CD8-positive, alpha-beta memory T cell (primary cell): Measurements from ENCODE around the gene RBBP6. TPM values are rescaled to one million over a fixed set of nuclear protein-coding genes. Genes with fewer than 3 reads are reported as not detected.
A peak's percentile ranks its signal among the peaks of the same experiment; 100 is the strongest.

Source experiments
- CTCF ChIA-PET: fragments of 350-600 bp; sonication (Branson Sonifier 250); formaldehyde crosslinking; loops from one replicate; lab custom pipeline; 2021; ENCODE audit warnings: antibody characterized with exemption; lab: Charles Lee
- POLR2A ChIA-PET: fragments of 350-600 bp; sonication (Branson Sonifier 250); formaldehyde crosslinking; loops from one replicate; lab custom pipeline; 2021; ENCODE audit warnings: antibody characterized with exemption; lab: Charles Lee
- DNase-seq, 5 donors: peaks; one replicate each; pipeline versions ENCODE4 v3.0.0 to v3.0.0-alpha.2; 2020 to 2022; ENCODE audit warnings: mixed read lengths in 1 of 5
- H3K27ac ChIP-seq: one replicate; pipeline ENCODE4 v1.7.0; 2013; ENCODE audit warnings: low read depth, mild to moderate bottlenecking, low read length, moderate library complexity
- H3K27me3 ChIP-seq: 2 replicates; pipeline ENCODE4 v1.7.0; 2013; ENCODE audit warnings: low read length, mild to moderate bottlenecking; ENCODE audit not compliant: insufficient read depth, poor library complexity, severe bottlenecking
- H3K36me3 ChIP-seq: 2 replicates; pipeline ENCODE4 v1.7.0; 2013; ENCODE audit warnings: mild to moderate bottlenecking, low read length, moderate library complexity; ENCODE audit not compliant: insufficient read depth
- H3K4me1 ChIP-seq: 2 replicates; pipeline ENCODE4 v1.7.0; 2013; ENCODE audit warnings: mild to moderate bottlenecking, low read length, moderate library complexity; ENCODE audit not compliant: insufficient read depth
- H3K4me3 ChIP-seq: 2 replicates; pipeline ENCODE4 v1.7.0; 2013; ENCODE audit warnings: mild to moderate bottlenecking, low read length
- H3K9me3 ChIP-seq: 2 replicates; pipeline ENCODE4 v1.7.0; 2013; ENCODE audit warnings: mild to moderate bottlenecking, low read length
- H3K27ac Mint-ChIP-seq, 8 donors: one replicate each; pipeline ENCODE4 v1.8.0; 2020 to 2021; ENCODE audit warnings: mixed read lengths in 8 of 8, mild to moderate bottlenecking in 6 of 8, inconsistent platforms in 3 of 8, moderate library complexity in 3 of 8
- H3K27me3 Mint-ChIP-seq, 2 donors: one replicate each; pipeline ENCODE4 v1.8.0; 2020 to 2021; ENCODE audit warnings: mixed read lengths in 2 of 2, mild to moderate bottlenecking in 1 of 2, moderate library complexity in 1 of 2
- H3K36me3 Mint-ChIP-seq, 3 donors: one replicate each; pipeline ENCODE4 v1.8.0; 2020 to 2021; ENCODE audit warnings: mixed read lengths in 3 of 3, inconsistent platforms in 1 of 3, mild to moderate bottlenecking in 1 of 3
- H3K4me1 Mint-ChIP-seq, 3 donors: one replicate each; pipeline ENCODE4 v1.8.0; 2020 to 2021; ENCODE audit warnings: mixed read lengths in 3 of 3, inconsistent platforms in 1 of 3, mild to moderate bottlenecking in 1 of 3
- H3K4me3 Mint-ChIP-seq, 7 donors: one replicate each; pipeline ENCODE4 v1.8.0; 2020 to 2021; ENCODE audit warnings: mixed read lengths in 7 of 7, mild to moderate bottlenecking in 6 of 7, moderate library complexity in 4 of 7, inconsistent platforms in 2 of 7
- H3K9me3 Mint-ChIP-seq, 5 donors: one replicate each; pipeline ENCODE4 v1.8.0; 2020 to 2022; ENCODE audit warnings: mixed read lengths in 5 of 5, mild to moderate bottlenecking in 3 of 5, moderate library complexity in 2 of 5, inconsistent platforms in 1 of 5
- polyA plus RNA-seq: library from polyadenylated mRNA; unstranded; fragments of 300-500 nt; fragmentation: Illumina TruSeq; gene quantifications from one replicate; pipeline ENCODE4 v1.2.3, GENCODE V29; 2021
- total RNA-seq, 2 experiments: library from RNA; stranded (reverse); gene quantifications; one replicate each; pipeline ENCODE4 v1.2.3, GENCODE V29; 2021

RBBP6 gene
- total and polyA plus RNA-seq, 3 experiments from 2014 or later: 27.2 to 66.0 (median 61.9) TPM

- Mint-ChIP-seq H3K27ac (peak overlapping the region in 3 of 8 donors; percentile 38 to 78 (median 51)), H3K9me3 (no peaks in the 10 kb centered on the region), H3K27me3 (no peaks in the 10 kb centered on the region), H3K36me3 (peaks cover 0 to 76% (median 16%) of the 10 kb centered on the region in 3 donors), H3K4me3 (no peak overlapping the region), H3K4me1 (peaks cover 41 to 63% (median 62%) of the 10 kb centered on the region in 3 donors)
- no peak overlapping the region for H3K4me3 ChIP-seq
- peaks cover 41% of the 10 kb centered on the region for H3K36me3 ChIP-seq
- no peak overlapping the region for H3K27ac ChIP-seq
- H3K4me1 ChIP-seq: peaks cover 9% of the 10 kb centered on the region
- H3K27me3 ChIP-seq: no peaks in the 10 kb centered on the region
- CTCF ChIA-PET: interaction anchor here (1.4 kb wide), 1 partner anchor 36 kb away, joined by 3 read pairs; no protein-coding TSS in a partner anchor
- no peaks in the 10 kb centered on the region for H3K9me3 ChIP-seq
- POLR2A ChIA-PET: interaction anchor here (0.6 kb wide), 2 partner anchors 422 to 539 kb away, joined by 3 read pairs; no protein-coding TSS in a partner anchor
- DNase-seq: no peak
These were observed 13.4 kb downstream of the RBBP6 start for GRCh38 chr16:24552705-24553246.

- H3K4me1 Mint-ChIP-seq: peaks cover 38 to 60% (median 56%) of the 10 kb centered on the region in 3 donors
- POLR2A ChIA-PET: interaction anchor here (1.7 kb wide), 1 partner anchor 14 kb away, joined by 6 read pairs; the partner anchor contains the start of gene RBBP6
These were observed 14.6 kb downstream of the RBBP6 start for GRCh38 chr16:24553983-24554382.

GRCh38 chr16:24555346-24555872, 16.0 kb downstream of the RBBP6 start:
- Histone ChIP-seq H3K27ac (no peak overlapping the region), H3K27me3 (no peaks in the 10 kb centered on the region), H3K36me3 (peaks cover 29% of the 10 kb centered on the region), H3K4me1 (no peaks in the 10 kb centered on the region), H3K4me3 (no peak overlapping the region), H3K9me3 (no peaks in the 10 kb centered on the region)
- Mint-ChIP-seq H3K4me1 (peaks cover 24 to 46% (median 42%) of the 10 kb centered on the region in 3 donors), H3K27me3 (no peaks in the 10 kb centered on the region), H3K27ac (peak overlapping the region in 2 of 8 donors; percentile 26 to 35), H3K4me3 (no peak overlapping the region), H3K36me3 (peaks cover 0 to 77% (median 22%) of the 10 kb centered on the region in 3 donors), H3K9me3 (no peaks in the 10 kb centered on the region)
- CTCF ChIA-PET: no interaction called here
- POLR2A ChIA-PET: no interaction called here
- DNase-seq: no peak

More at GRCh38 chr16:24553983-24554382, 14.6 kb downstream of the RBBP6 start:
- H3K27me3 ChIP-seq: no peaks in the 10 kb centered on the region
- H3K4me3 ChIP-seq: no peak overlapping the region
- Mint-ChIP-seq H3K27ac (no peak overlapping the region), H3K27me3 (no peaks in the 10 kb centered on the region), H3K4me3 (no peak overlapping the region), H3K36me3 (peaks cover 0 to 78% (median 20%) of the 10 kb centered on the region in 3 donors), H3K9me3 (no peaks in the 10 kb centered on the region)
- CTCF ChIA-PET: no interaction called here
- H3K4me1 ChIP-seq: peaks cover 9% of the 10 kb centered on the region
- DNase-seq: no peak
- H3K9me3 ChIP-seq: no peaks in the 10 kb centered on the region
- H3K27ac ChIP-seq: no peak overlapping the region
- peaks cover 35% of the 10 kb centered on the region for H3K36me3 ChIP-seq

GRCh38 chr16:24562811-24563210, 23.4 kb downstream of the RBBP6 start:
- H3K36me3 ChIP-seq: peaks cover 49% of the 10 kb centered on the region
- H3K9me3 Mint-ChIP-seq: no peaks in the 10 kb centered on the region

GRCh38 chr16:24568392-24568791, 29.0 kb downstream of the RBBP6 start:
- Histone ChIP-seq H3K27me3 (no peaks in the 10 kb centered on the region), H3K4me3 (no peak overlapping the region), H3K4me1 (no peaks in the 10 kb centered on the region), H3K27ac (no peak overlapping the region), H3K9me3 (peaks cover 3% of the 10 kb centered on the region), H3K36me3 (peaks cover 55% of the 10 kb centered on the region)
- Mint-ChIP-seq H3K27me3 (no peaks in the 10 kb centered on the region), H3K9me3 (peaks cover 17 to 30% (median 24%) of the 10 kb centered on the region in 5 donors), H3K27ac (no peak overlapping the region), H3K36me3 (peaks cover 43 to 78% (median 53%) of the 10 kb centered on the region in 3 donors), H3K4me3 (no peak overlapping the region), H3K4me1 (peaks cover 0 to 2% (median 0%) of the 10 kb centered on the region in 3 donors)
- DNase-seq: no peak
- CTCF ChIA-PET: no interaction called here
- POLR2A ChIA-PET: no interaction called here

More at GRCh38 chr16:24562811-24563210, 23.4 kb downstream of the RBBP6 start:
- Histone ChIP-seq H3K27me3 (no peaks in the 10 kb centered on the region), H3K27ac (no peak overlapping the region), H3K4me3 (no peak overlapping the region), H3K9me3 (no peaks in the 10 kb centered on the region), H3K4me1 (no peaks in the 10 kb centered on the region)
- ChIA-PET POLR2A (no interaction called here), CTCF (no interaction called here)
- H3K27me3 Mint-ChIP-seq: no peaks in the 10 kb centered on the region
- peaks cover 1 to 6% (median 1%) of the 10 kb centered on the region in 3 donors for H3K4me1 Mint-ChIP-seq
- H3K4me3 Mint-ChIP-seq: no peak overlapping the region
- H3K27ac Mint-ChIP-seq: no peak overlapping the region
- peaks cover 22 to 91% (median 22%) of the 10 kb centered on the region in 3 donors for H3K36me3 Mint-ChIP-seq
- DNase-seq: no peak

GRCh38 chr16:24571096-24571495, 31.7 kb downstream of the RBBP6 start:
- Mint-ChIP-seq H3K4me1 (peaks cover 0 to 2% (median 0%) of the 10 kb centered on the region in 3 donors), H3K4me3 (no peak overlapping the region), H3K27me3 (no peaks in the 10 kb centered on the region), H3K9me3 (peaks cover 20 to 30% (median 24%) of the 10 kb centered on the region in 5 donors), H3K27ac (peak overlapping the region in 1 of 8 donors; percentile 26), H3K36me3 (peaks cover 42 to 53% (median 53%) of the 10 kb centered on the region in 3 donors)
- ChIA-PET POLR2A (no interaction called here), CTCF (no interaction called here)
- H3K4me3 ChIP-seq: no peak overlapping the region
- peaks cover 46% of the 10 kb centered on the region for H3K36me3 ChIP-seq
- H3K27me3 ChIP-seq: no peaks in the 10 kb centered on the region
- DNase-seq: no peak
- no peaks in the 10 kb centered on the region for H3K4me1 ChIP-seq
- H3K9me3 ChIP-seq: peaks cover 3% of the 10 kb centered on the region
- H3K27ac ChIP-seq: no peak overlapping the region

GRCh38 chr16:24572069-24572468, 32.7 kb downstream of the RBBP6 start:
- H3K36me3 ChIP-seq: peaks cover 40% of the 10 kb centered on the region
- no peak overlapping the region for H3K27ac ChIP-seq
- DNase-seq: no peak
- peaks cover 40 to 52% (median 44%) of the 10 kb centered on the region in 3 donors for H3K36me3 Mint-ChIP-seq
- no peaks in the 10 kb centered on the region for H3K27me3 ChIP-seq
- H3K4me1 Mint-ChIP-seq: peaks cover 0 to 2% (median 0%) of the 10 kb centered on the region in 3 donors
- no peak overlapping the region for H3K4me3 Mint-ChIP-seq
- no peaks in the 10 kb centered on the region for H3K4me1 ChIP-seq
- POLR2A ChIA-PET: interaction anchor here (0.5 kb wide), 1 partner anchor 153 kb away, joined by 3 read pairs; no protein-coding TSS in a partner anchor
- H3K9me3 Mint-ChIP-seq: peaks cover 22 to 30% (median 24%) of the 10 kb centered on the region in 5 donors
- H3K27ac Mint-ChIP-seq: peak overlapping the region in 1 of 8 donors; percentile 36
- no peak overlapping the region for H3K4me3 ChIP-seq
- peaks cover 3% of the 10 kb centered on the region for H3K9me3 ChIP-seq
- CTCF ChIA-PET: no interaction called here
- no peaks in the 10 kb centered on the region for H3K27me3 Mint-ChIP-seq

GRCh38 chr16:24573141-24573540, 33.8 kb downstream of the RBBP6 start:
- no peak for DNase-seq
- Mint-ChIP-seq H3K27me3 (no peaks in the 10 kb centered on the region), H3K9me3 (peaks cover 22 to 30% (median 24%) of the 10 kb centered on the region in 5 donors), H3K4me1 (peaks cover 0 to 2% (median 0%) of the 10 kb centered on the region in 3 donors), H3K36me3 (peaks cover 34 to 41% (median 35%) of the 10 kb centered on the region in 3 donors), H3K4me3 (no peak overlapping the region), H3K27ac (no peak overlapping the region)
- H3K4me1 ChIP-seq: no peaks in the 10 kb centered on the region
- H3K27me3 ChIP-seq: no peaks in the 10 kb centered on the region
- ChIA-PET POLR2A (no interaction called here), CTCF (no interaction called here)
- H3K4me3 ChIP-seq: no peak overlapping the region
- H3K9me3 ChIP-seq: peaks cover 3% of the 10 kb centered on the region
- H3K36me3 ChIP-seq: peaks cover 29% of the 10 kb centered on the region
- H3K27ac ChIP-seq: no peak overlapping the region
